D721Med (cell line): ENCODE results near the gene DDX54.

ENCODE experiments used
- DNase-seq: peaks from one replicate; pipeline ENCODE4 v3.0.0; 2011; ENCODE audit warnings: low spot score; ENCODE audit not compliant: insufficient read length
- FAIRE-seq: peaks from 2 replicates; lab custom pipeline; 2011; peaks lifted over from hg19 to GRCh38; lab: Jason Lieb, UNC
- TF ChIP-seq, protein P1 (sequence below): IDR thresholded peaks from 2 replicates; pipeline ENCODE4 v1.5.1; 2012; ENCODE audit warnings: mild to moderate bottlenecking, control low read depth; ENCODE audit not compliant: insufficient read depth; ENCODE audit errors: missing control alignments

Gene DDX54

DNA sequence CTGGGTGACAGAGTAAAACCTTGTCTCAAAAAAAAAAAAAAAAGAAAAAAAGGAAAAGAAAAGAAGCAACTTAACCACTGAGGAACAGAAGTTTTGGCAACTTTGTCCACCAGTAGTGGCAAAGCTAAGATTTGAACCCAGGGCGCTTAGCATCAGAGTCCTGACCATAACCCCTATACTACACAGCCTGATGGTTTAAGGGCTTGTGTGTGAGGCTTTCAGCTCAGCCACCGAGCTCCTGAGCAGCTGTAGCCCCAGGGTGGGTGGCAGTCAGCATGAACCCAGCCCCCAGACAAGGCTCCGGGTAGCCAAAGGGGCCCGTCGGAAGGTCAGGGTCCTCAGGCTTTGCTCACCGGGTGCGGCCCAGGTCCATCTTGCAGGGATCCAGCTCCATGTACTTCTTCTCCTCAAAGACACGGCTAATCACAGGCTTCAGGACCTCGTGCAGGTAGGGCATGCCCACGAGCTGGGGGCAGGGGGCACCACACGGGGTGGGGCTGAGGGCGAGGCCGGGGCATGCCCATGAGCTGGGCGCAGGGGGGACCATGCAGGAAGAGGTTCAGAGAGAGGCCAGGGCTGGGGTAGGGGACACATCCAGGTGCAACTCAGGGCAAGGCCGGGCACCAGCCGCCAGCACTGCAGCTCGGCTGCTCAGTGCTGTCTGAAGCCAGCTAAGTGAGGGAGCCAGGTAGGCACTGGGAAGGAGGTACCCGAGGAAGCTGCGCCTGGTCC, 70.7 kb downstream of the DDX54 start:
- FAIRE-seq, result no peak
- no peak for DNase-seq
- TF ChIP-seq, protein P1, sequence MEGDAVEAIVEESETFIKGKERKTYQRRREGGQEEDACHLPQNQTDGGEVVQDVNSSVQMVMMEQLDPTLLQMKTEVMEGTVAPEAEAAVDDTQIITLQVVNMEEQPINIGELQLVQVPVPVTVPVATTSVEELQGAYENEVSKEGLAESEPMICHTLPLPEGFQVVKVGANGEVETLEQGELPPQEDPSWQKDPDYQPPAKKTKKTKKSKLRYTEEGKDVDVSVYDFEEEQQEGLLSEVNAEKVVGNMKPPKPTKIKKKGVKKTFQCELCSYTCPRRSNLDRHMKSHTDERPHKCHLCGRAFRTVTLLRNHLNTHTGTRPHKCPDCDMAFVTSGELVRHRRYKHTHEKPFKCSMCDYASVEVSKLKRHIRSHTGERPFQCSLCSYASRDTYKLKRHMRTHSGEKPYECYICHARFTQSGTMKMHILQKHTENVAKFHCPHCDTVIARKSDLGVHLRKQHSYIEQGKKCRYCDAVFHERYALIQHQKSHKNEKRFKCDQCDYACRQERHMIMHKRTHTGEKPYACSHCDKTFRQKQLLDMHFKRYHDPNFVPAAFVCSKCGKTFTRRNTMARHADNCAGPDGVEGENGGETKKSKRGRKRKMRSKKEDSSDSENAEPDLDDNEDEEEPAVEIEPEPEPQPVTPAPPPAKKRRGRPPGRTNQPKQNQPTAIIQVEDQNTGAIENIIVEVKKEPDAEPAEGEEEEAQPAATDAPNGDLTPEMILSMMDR, result no peak

DNA sequence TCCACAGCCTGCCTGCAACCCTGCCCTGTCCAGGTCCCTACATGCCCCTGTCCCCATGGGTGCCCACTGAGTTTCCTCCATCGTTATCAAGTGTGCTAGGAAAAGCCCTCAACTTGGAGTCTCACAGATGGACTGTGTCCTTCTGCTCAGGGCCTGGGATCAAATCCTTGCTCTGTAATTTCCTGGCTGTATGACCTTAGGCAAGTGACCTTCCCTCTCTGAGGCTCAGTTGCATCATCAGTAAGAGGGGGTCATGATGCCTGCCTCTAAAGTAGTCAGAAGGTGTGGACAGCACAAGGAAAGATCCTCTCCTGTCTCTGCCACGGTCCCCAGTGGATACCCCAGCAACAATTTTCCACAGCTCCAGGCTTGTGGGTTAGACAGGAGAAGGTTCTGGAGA, 71.9 kb downstream of the DDX54 start:
- TF ChIP-seq, protein P1, result no peak
- DNase-seq, result no peak
- FAIRE-seq, result no peak

DNA sequence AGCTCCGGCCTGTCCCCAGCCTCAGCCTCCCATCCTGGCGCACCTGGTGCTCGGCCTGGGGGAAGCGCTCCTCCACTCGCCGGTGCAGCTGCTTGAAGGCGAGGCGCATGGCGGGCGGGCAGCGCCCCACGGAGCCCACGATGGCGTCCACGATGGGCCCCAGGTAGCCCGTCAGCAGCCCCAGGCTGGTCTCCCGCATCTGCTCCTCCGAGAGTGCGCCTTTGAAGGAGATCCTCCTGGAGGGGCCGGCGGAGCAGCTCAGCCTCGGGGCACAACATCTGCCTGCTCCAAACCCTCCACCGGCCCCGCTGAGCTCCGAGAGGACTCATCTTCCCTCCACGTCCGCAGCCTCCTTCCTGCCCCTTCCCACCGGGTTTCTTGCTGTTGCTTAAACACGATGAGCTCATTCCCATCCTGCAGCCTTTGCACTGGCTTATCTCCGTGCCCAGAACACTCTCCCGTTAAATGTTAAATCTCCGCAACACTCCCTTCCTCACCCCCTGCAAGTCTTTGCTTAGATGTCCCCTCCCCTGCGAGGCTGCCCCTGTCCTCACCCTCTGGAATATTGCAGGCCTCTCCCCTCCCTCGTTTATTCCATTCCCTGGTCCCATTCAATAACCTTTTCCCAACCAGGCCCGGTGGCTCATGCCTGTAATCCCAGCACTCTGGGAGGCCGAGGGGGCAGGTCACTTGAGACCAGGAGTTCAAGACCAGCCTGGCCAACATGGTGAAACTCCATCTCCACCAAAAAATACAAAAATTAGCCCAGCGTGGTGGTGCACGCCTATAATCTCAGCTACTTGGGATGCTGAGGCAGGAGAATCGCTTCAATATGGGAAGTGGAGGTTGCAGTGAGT, 73.0 kb downstream of the DDX54 start:
- no peak for FAIRE-seq
- no peak for DNase-seq
- TF ChIP-seq, protein P1, result no peak

DNA sequence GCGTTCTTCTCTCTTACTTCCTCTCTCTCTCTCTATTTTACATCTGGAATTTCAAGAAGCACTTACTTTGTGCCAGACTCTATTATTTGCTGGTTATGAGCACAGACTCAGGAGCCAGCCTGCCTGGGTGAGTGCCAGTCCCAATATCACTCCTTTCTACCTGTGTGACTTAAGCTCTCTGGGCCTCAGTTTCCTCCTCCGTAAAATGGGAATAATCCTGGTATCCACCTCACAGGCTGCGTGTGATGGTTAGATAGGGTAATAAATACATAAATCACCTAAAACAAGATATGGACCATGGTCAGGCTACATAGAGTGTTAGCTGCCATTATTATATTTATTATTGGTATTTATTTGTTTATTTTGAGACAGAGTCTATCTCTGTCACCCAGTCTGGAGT, 74.0 kb downstream of the DDX54 start:
- FAIRE-seq (no peak), DNase-seq (no peak)
- TF ChIP-seq, protein P1, result no peak

DNA sequence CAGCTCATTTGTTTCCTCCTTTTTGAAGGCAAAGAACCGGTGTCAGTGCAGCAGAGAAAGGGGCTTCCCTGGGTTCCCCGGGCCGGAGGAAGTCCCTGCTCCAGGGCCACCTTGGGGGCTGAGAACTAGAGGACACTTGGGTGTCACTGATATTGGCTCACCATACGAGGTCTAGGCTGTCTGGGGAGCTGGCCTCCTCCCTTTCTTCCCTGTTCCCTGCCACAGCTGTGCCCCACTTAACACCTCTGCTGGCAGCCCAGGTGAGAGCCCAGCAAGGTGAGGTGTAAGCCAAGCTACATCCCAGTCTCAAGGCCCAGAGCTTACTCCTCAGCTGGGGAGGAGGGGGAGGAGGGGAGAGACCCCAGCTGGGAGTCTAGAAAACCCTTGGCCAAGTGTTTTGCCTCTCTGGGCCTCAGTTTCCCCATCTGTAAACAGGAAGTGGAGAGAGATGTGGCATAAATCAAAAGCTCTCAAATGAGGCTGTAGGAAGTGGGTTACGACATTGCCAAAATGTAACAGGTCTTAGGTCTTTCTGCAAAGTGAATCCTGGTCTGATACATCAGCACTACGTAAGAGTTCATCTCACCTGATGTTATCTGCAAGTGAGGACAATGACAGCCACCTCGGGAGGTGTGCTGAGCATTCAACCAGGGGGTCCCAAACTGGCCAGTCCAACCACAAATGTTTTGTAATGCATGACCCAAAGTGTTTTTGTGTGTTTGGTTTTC, 75.2 kb downstream of the DDX54 start:
- TF ChIP-seq, protein P1, result no peak

DNA sequence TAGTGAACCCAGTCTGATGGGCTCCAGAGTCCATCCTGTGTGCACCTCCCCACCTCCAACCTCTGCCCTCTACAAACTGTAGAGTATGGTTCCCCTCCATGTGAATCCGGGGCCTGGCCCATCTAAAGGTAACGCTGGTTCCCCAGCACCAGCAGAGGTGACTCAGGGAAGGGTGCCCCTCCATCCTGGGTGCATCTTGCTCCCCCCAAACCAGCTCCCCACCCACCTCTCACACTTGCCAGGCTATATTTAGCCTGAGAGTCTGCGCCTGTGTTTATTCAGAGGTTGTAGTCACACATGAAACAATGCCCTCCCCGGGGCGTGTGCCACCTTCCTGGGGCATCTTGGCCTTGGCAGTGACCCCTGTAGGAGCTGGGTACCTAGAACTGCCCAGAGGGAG, 75.9 kb downstream of the DDX54 start:
- FAIRE-seq (no peak), DNase-seq (no peak)
- TF ChIP-seq, protein P1, result no peak

More for the DNA sequence above, 75.2 kb downstream of the DDX54 start:
- DNase-seq (no peak), FAIRE-seq (no peak)
